GM18508 (cell line): Measurements from ENCODE around the gene UEVLD.
A peak's percentile ranks its signal among the peaks of the same experiment; 100 is the strongest.
"Not testable (repeated sequence)": the region's sequence is repeated elsewhere in the genome, so short reads cannot be mapped to it uniquely, and the experiment has no call there.

Source experiments
- ATAC-seq: cut with Tn5 transposase; IDR thresholded peaks from one replicate; pipeline ENCODE4 v1.9.1; 2021; ENCODE audit warnings: moderate number of reproducible peaks; ENCODE audit not compliant: insufficient read depth, unreplicated experiment

UEVLD gene

GRCh38 chr11:18588297-18589252 lies at the start of gene UEVLD:
Gene UEVLD, minus strand, starts transcription at chr11:18588734. Its CDS starts 80 bp downstream, at chr11:18588654.
- no peak for ATAC-seq

- peak; percentile 86 for ATAC-seq
These were observed 45.9 kb upstream of the UEVLD start, which contains the start of gene SPTY2D1 for GRCh38 chr11:18634140-18635032. Gene SPTY2D1, minus strand, starts transcription at chr11:18634342. Its CDS starts 85 bp downstream, at chr11:18634257.

- ATAC-seq: peak; percentile 59
These were observed 45.0 kb upstream of the UEVLD start for GRCh38 chr11:18633256-18634139.

DNA sequence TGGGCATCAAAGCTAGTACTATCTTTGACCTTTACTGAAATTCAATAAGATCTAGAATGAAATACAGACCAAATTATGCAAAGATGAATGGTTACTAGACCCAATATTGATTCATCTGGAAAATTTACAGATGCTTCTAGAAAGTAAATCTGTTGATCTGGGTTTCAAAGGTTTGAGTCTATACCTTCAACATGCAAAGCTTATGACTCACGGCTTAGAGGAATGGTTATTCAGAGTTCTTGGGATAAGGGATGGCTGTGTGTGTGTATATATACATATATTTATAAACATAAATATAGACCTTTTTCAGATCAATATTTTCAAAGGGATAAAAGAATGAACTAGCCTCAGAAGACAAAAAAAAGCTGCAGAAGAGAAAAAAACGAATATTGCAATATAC lies 44.3 kb upstream of the UEVLD start:
- no peak for ATAC-seq

DNA sequence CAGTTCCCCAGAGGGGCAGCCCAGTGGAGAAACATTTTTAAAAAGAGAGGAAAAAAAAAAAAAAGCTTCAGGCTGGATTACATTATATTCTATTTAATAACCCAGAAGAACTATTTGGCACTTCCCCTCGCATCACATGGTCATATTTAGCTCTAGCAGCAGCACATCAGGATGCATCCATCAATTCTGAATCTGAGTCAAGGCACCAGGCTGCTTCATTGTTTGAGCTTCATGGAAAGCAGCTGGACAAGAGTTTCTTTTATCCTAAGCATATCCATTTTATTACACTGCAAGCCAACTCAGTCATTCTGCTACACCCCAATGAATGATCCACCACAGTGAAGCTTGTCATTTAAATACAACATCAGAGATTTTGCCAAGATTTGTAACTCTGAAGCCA lies 35.6 kb upstream of the UEVLD start:
- ATAC-seq: no peak

GRCh38 chr11:18623707-18624106 lies 35.2 kb upstream of the UEVLD start:
- no peak for ATAC-seq

DNA sequence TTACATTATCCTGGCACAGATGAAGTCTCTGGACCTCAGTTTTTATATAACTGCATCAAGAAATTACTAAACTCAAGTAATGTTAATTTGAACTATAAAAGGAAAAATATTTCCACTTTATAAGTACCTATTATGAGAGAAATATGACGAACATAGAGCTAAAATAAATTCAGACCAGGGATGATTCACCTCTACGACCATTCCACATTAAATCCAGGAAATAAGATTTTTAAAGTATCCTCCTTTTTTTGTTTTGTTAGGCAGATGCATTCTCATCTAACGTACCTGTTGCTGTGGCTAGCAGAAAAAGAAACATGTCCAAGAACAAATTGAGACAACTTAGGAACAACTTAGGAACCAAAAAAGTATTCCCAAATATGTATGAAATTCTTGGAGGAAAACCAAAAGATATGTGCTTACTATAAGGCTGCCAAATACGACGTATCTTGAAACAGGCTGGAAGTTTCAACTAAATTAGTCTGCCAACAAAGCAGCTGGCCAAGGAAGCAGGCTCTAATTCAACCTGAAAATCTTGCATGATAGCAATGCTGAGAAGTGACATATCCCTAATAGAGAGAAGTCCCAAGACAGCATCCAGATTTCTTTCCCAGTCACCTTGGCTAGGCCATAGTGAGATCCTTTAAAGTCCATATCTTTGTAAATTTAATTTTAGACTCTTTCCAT lies 29.9 kb upstream of the UEVLD start:
- ATAC-seq: no peak

GRCh38 chr11:18617688-18618341 lies 29.3 kb upstream of the UEVLD start:
- no peak for ATAC-seq

GRCh38 chr11:18615628-18616392 lies 27.3 kb upstream of the UEVLD start:
- ATAC-seq: peak; percentile 89

GRCh38 chr11:18614667-18615066 lies 26.1 kb upstream of the UEVLD start:
- ATAC-seq: no peak

GRCh38 chr11:18612394-18612793 lies 23.9 kb upstream of the UEVLD start:
- no peak for ATAC-seq

GRCh38 chr11:18611196-18611595 lies 22.7 kb upstream of the UEVLD start:
- no peak for ATAC-seq

DNA sequence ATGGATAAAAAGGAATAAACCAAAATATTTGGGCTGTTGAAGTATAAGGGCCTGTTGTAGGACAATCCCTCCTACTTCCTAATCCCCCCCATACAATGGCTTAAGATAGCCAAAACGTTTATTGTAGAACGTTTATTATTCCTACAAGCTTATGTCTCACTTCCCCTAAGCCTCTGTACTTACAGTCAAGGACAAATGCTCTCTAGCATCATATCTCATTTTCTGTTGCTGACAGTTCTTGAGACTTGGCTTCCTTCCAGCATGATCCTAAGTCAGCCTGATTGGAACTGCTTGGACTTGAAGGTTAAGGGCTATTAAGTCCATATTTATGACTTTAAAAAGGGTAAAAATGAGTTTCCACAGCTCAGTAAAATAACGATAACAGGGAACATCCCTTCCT lies 19.8 kb upstream of the UEVLD start:
- ATAC-seq: no peak

DNA sequence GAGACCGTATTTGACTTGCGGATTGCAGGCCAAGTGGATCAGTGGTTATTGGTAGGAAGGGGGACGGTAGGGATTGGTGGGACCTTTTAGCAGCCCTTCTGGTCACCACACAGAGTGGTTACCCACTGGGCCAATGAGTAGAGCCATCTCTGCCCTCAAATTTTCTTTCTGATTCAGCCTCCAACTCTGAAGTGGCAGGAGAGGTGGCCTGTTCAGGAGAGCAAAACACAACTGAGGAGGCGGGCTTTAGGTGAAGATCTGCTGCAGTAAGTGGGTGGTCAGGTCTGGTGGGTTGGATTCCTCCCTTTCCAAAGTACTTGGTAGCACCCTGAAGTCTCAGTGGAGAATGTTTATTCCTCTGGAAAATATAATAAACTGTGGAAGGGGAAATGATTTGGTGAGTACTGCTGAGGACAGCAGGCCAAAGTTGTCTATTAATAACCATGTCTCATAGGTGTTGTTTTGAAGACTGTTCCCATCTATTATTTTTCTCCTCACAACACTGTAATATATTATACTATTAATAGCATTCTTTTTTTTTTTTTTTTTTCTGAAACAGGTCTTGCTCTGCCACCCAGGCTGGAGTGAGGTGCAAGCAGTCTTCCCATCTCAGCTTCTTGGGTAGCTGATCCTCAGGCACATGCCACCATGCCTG lies 12.5 kb upstream of the UEVLD start:
- no peak for ATAC-seq

DNA sequence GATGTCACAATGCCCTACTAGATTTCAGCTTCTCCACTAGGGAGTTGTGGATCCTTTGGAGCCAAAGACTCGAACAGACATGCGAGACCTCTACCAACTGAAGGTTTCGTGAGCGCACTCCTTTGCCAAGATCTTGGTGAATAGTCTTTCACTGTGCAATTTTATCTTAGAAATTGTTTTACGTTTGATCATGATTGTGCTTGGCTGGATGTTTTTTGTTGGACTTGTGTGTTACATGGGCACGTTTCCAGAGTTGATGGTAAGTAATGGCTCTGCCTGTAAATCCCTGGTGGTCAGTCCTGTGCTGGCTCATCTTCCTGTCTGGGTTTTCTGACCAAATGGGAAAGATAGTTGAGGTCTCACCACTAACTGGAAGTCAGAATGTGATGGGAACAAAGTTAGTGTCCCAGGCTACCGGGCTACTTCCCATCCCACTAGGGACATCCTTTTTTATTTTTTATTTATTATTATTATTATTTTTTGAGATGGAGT lies 11.3 kb upstream of the UEVLD start, which contains the start of gene MISFA:
MISFA (plus strand) TSS at position 51 of the 492 bp plus-strand sequence; CDS start at position 191, 140 bp downstream.
- no peak for ATAC-seq

GRCh38 chr11:18594999-18595749 lies 6.6 kb upstream of the UEVLD start:
- no peak for ATAC-seq

- not testable (repeated sequence) for ATAC-seq
These were observed 5.6 kb upstream of the UEVLD start for GRCh38 chr11:18594088-18594487.
